Transverse colon (tissue), 3 donors: Measurements from ENCODE around the gene BNIP3.
A peak's percentile ranks its signal among the peaks of the same experiment; 100 is the strongest.

Source experiments
- POLR2A ChIP-seq: fragments of 450-650 bp; IDR thresholded peaks from one replicate; pipeline ENCODE4 v1.6.1; 2016; ENCODE audit warnings: antibody characterized with exemption, mild to moderate bottlenecking, moderate library complexity
- POLR2AphosphoS5 ChIP-seq, 3 donors: sonication (generic); formaldehyde crosslinking; IDR thresholded peaks; one replicate each; pipeline ENCODE4 v1.6.1; 2016; ENCODE audit warnings: antibody characterized with exemption in 3 of 3

DNA sequence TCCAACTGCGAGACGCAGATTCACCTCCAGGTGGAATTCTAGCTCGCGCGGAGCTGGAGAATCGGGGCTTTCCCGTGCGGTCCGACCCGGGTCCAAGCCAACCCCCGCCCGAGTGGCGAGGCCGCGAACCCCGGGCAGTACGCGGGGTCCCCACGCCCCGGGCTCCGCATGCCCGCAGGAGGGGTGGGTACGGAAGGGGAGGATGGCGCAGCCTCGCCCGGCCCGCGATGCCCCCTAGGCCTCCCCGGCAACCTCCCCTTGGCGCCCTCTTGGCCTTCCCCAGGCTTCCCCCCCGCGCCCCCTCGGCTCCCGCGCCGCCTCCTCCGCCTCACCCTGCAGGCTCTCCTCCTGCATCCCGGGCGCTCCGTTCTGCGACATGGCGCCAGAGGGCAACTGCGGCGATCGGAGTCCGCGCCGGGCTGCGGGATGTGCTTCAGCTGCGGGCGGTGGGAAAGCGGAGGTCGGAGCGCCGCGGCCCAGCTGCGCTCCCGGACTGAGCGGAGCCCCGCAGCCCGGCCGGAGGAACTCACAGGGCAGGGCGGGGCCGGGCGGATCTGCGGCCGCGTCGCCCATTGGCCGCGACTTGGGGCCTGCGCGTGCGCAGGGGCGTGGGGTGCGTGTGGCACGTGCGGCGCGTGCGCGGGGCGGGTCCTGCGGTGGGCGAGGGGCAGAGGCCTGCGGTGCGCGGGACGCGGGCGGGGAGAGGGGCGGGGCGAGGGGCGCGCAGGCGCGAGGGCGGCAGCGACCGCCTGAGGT is at the start of gene BNIP3:
- TF ChIP-seq POLR2AphosphoS5 (IDR thresholded peaks at IDR 0.05) (peak; percentile 85 to 88 (median 88)), POLR2A (peak; percentile 74)
